Measurements from ENCODE around the gene NT5C. TPM values are rescaled to one million over a fixed set of nuclear protein-coding genes. Genes with fewer than 3 reads are reported as not detected.

Gene NT5C
- total RNA-seq, 1 donor from 2014 or later, result 80.1 TPM

Other genes starting within 250 kb of the NT5C start
- gene FADS6, start 238.1 kb downstream of the NT5C start, total RNA-seq, result not detected in 2 replicates
- gene USH1G, start 208.5 kb downstream of the NT5C start, total RNA-seq, result not detected in 2 replicates
- not detected in 2 replicates for gene OTOP2, start 207.5 kb downstream of the NT5C start, total RNA-seq
- not detected in 2 replicates for gene OTOP3, start 195.8 kb downstream of the NT5C start, total RNA-seq
- 0.29 and 0.31 TPM in 2 replicates for gene HID1, start 159.0 kb downstream of the NT5C start, total RNA-seq
- 1.1 and 1.3 TPM in 2 replicates for gene CDR2L, start 144.1 kb downstream of the NT5C start, total RNA-seq
- gene MRPL58, start 119.1 kb downstream of the NT5C start, total RNA-seq, result 77.8 and 78.1 TPM in 2 replicates
- 152 and 165 TPM in 2 replicates for gene ATP5PD, start 84.8 kb downstream of the NT5C start, total RNA-seq
- 21.2 and 22.6 TPM in 2 replicates for gene KCTD2, start 84.5 kb downstream of the NT5C start, total RNA-seq
- gene SLC16A5, start 43.8 kb downstream of the NT5C start, total RNA-seq, result 5.5 and 7.2 TPM in 2 replicates
- gene ARMC7, start 21.8 kb downstream of the NT5C start, total RNA-seq, result 11.6 and 13.0 TPM in 2 replicates
- gene JPT1, start 22.8 kb upstream of the NT5C start, total RNA-seq, result 271 and 299 TPM in 2 replicates
- 649 and 656 TPM in 2 replicates for gene SUMO2, start 51.2 kb upstream of the NT5C start, total RNA-seq
- 122 and 129 TPM in 2 replicates for gene NUP85, start 73.9 kb upstream of the NT5C start, total RNA-seq
- gene GGA3, start 129.9 kb upstream of the NT5C start, total RNA-seq, result 93.4 and 94.3 TPM in 2 replicates
- 126 and 130 TPM in 2 replicates for gene MRPS7, start 130.1 kb upstream of the NT5C start, total RNA-seq
- 49.0 and 49.3 TPM in 2 replicates for gene MIF4GD, start 139.5 kb upstream of the NT5C start, total RNA-seq
- 119 and 126 TPM in 2 replicates for gene SLC25A19, start 157.7 kb upstream of the NT5C start, total RNA-seq

Data from activated T-helper 1 cell treated with anti-CD3 and anti-CD28 coated beads, Interleukin-12 subunit alpha, Interleukin-12 subunit beta, Interleukin-2, Interleukin-4 antibody, amounts not matched to agents 30 ng/mL and 10 ng/mL and 1 ng/mL, durations not matched to agents 14 hours and 24 hours and 36 hours (primary cell).